ENCODE data around the gene OTOP2. TPM values are rescaled to one million over a fixed set of nuclear protein-coding genes. Genes with fewer than 3 reads are reported as not detected.

The OTOP2 gene
- total RNA-seq, 1 experiment from 2014 or later, result not detected

- H3K9me3 ChIP-seq (ENCODE audit: low read length), result no peaks in the 10 kb centered on the region
- H3K36me3 ChIP-seq (ENCODE audit: low read depth, low read length), result no peaks in the 10 kb centered on the region
- no peaks in the 10 kb centered on the region for H4K20me1 ChIP-seq (ENCODE audit: low read length)
- DNase-seq (peak; percentile 52), ATAC-seq (no peak)
- no peaks in the 10 kb centered on the region for H3K9me2 ChIP-seq (replicated peaks; ENCODE audit: low read length)
- intact Hi-C loops (cut with micrococcal nuclease), result no loop called here
- H3K27ac ChIP-seq (ENCODE audit: low read length), result no peak overlapping the region
- peaks cover 7% of the 10 kb centered on the region for H3K27me3 ChIP-seq (ENCODE audit: low read length)
- H3F3A ChIP-seq (ENCODE audit: low read length, unreplicated experiment), result no peaks in the 10 kb centered on the region
- H3K4me1 ChIP-seq (ENCODE audit: insufficient read depth, low read length), result peaks cover 10% of the 10 kb centered on the region
- ChIA-PET POLR2A (ENCODE audit: unreplicated experiment) (no interaction called here), CTCF (no interaction called here)
- BruUV-seq (replicated peaks), result no TSS peak
- no peak overlapping the region for H3K9ac ChIP-seq (ENCODE audit: low read length)
- H3K4me3 ChIP-seq (ENCODE audit: low read length), result no peak overlapping the region
- H2AFZ ChIP-seq (ENCODE audit: low read length), result no peak overlapping the region
- H3K79me2 ChIP-seq (ENCODE audit: low read length), result no peaks in the 10 kb centered on the region
- TF ChIP-seq CTCF (conservative IDR thresholded peaks at IDR 0.05; ENCODE audit: low read depth, low read length), result no peak
- no peak for TF ChIP-seq EZH2phosphoT487 (IDR thresholded peaks at IDR 0.05; ENCODE audit: borderline replicate concordance, low read length)
- TF ChIP-seq EZH2 (IDR thresholded peaks at IDR 0.05; ENCODE audit: low read length, unreplicated experiment), result no peak
- H3K4me2 ChIP-seq (ENCODE audit: low read length), result no peak overlapping the region
These were observed 46.2 kb upstream of the OTOP2 start for GRCh38 chr17:74877592-74878548.

GRCh38 chr17:74878658-74879057 lies 45.4 kb upstream of the OTOP2 start:
- TF ChIP-seq EZH2phosphoT487 (IDR thresholded peaks at IDR 0.05; ENCODE audit: borderline replicate concordance, low read length) (no peak), EZH2 (IDR thresholded peaks at IDR 0.05; ENCODE audit: low read length, unreplicated experiment) (no peak), CTCF (conservative IDR thresholded peaks at IDR 0.05; ENCODE audit: low read depth, low read length) (no peak)
- no peaks in the 10 kb centered on the region for H3K9me3 ChIP-seq (ENCODE audit: low read length)
- DNase-seq, result no peak
- BruUV-seq (replicated peaks), result no TSS peak
- H3K4me1 ChIP-seq (ENCODE audit: insufficient read depth, low read length), result peaks cover 7% of the 10 kb centered on the region
- intact Hi-C loops (cut with micrococcal nuclease), result no loop called here
- H3F3A ChIP-seq (ENCODE audit: low read length, unreplicated experiment), result no peaks in the 10 kb centered on the region
- ChIA-PET POLR2A (ENCODE audit: unreplicated experiment) (no interaction called here), CTCF (no interaction called here)
- ATAC-seq, result no peak
- H3K79me2 ChIP-seq (ENCODE audit: low read length), result no peaks in the 10 kb centered on the region
- H3K4me2 ChIP-seq (ENCODE audit: low read length), result no peak overlapping the region
- no peaks in the 10 kb centered on the region for H4K20me1 ChIP-seq (ENCODE audit: low read length)
- H3K9ac ChIP-seq (ENCODE audit: low read length), result no peak overlapping the region
- no peak overlapping the region for H2AFZ ChIP-seq (ENCODE audit: low read length)
- H3K9me2 ChIP-seq (replicated peaks; ENCODE audit: low read length), result no peaks in the 10 kb centered on the region
- H3K4me3 ChIP-seq (ENCODE audit: low read length), result no peak overlapping the region
- peaks cover 7% of the 10 kb centered on the region for H3K27me3 ChIP-seq (ENCODE audit: low read length)
- H3K36me3 ChIP-seq (ENCODE audit: low read depth, low read length), result no peaks in the 10 kb centered on the region
- H3K27ac ChIP-seq (ENCODE audit: low read length), result no peak overlapping the region

GRCh38 chr17:74879308-74879707 lies 44.8 kb upstream of the OTOP2 start:
- Histone ChIP-seq H3K36me3 (ENCODE audit: low read depth, low read length) (no peaks in the 10 kb centered on the region), H3K27ac (ENCODE audit: low read length) (no peak overlapping the region), H3K79me2 (ENCODE audit: low read length) (no peaks in the 10 kb centered on the region), H3K9ac (ENCODE audit: low read length) (no peak overlapping the region), H3K4me3 (ENCODE audit: low read length) (no peak overlapping the region), H3F3A (ENCODE audit: low read length, unreplicated experiment) (no peaks in the 10 kb centered on the region), H3K9me2 (replicated peaks; ENCODE audit: low read length) (no peaks in the 10 kb centered on the region), H3K4me1 (ENCODE audit: insufficient read depth, low read length) (0 out of 2 replicates have a peak, but pooled peaks cover under 1% of the 10 kb centered on the region), H3K9me3 (ENCODE audit: low read length) (no peaks in the 10 kb centered on the region), H4K20me1 (ENCODE audit: low read length) (no peaks in the 10 kb centered on the region), H3K27me3 (ENCODE audit: low read length) (peaks cover 7% of the 10 kb centered on the region), H2AFZ (ENCODE audit: low read length) (no peak overlapping the region), H3K4me2 (ENCODE audit: low read length) (no peak overlapping the region)
- no peak for ATAC-seq
- no peak for DNase-seq
- ChIA-PET CTCF (no interaction called here), POLR2A (ENCODE audit: unreplicated experiment) (no interaction called here)
- intact Hi-C loops (cut with micrococcal nuclease), result no loop called here
- BruUV-seq (replicated peaks), result no TSS peak
- TF ChIP-seq EZH2phosphoT487 (IDR thresholded peaks at IDR 0.05; ENCODE audit: borderline replicate concordance, low read length) (no peak), CTCF (conservative IDR thresholded peaks at IDR 0.05; ENCODE audit: low read depth, low read length) (no peak), EZH2 (IDR thresholded peaks at IDR 0.05; ENCODE audit: low read length, unreplicated experiment) (no peak)

All from PC-3 (cell line).